NB4 (cell line): ENCODE measurements around the gene RGS10.

Experiments used
- MYC ChIP-seq: IDR thresholded peaks from 2 replicates; pipeline ENCODE4 v1.6.1; 2011; ENCODE audit warnings: low read depth, low read length
- TF ChIP-seq, protein P1 (sequence below): IDR thresholded peaks from one replicate; pipeline ENCODE4 v1.5.1; 2012; ENCODE audit warnings: low read depth, low read length

DNA sequence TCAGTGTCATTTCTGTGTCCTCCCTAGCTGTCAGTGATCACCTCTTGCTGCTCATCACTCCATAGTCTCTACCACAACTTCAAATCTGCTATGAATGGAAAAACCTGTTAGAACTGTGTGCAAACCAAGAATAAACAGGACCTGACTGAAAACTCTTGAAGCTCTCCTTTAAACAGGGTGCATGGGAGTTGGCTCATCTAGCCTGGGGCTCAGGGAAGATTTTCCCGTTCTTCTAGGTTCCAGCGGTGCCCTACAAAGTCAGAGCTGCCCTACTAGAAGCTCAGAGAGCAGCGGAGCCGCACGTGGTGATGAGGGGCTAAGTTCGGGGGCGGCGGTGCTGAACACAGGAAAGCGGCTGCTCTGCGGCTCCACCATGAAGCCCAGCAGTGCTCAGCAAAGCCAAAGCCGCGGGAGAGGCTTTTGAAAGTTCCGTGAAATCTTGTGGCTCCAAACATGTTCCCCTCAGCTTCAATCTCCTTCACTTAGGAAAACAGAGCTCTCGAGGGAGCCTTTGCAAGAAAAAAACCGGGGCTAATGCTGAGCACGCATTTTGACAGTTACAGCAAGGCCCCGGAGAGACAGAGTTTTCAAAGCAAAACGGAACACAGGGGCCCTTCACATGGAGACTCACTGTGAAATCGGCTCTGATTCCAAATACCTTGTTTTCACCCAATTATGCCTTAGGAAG lies 30.5 kb downstream of the RGS10 start:
- TF ChIP-seq MYC, result no peak
- TF ChIP-seq, protein P1, sequence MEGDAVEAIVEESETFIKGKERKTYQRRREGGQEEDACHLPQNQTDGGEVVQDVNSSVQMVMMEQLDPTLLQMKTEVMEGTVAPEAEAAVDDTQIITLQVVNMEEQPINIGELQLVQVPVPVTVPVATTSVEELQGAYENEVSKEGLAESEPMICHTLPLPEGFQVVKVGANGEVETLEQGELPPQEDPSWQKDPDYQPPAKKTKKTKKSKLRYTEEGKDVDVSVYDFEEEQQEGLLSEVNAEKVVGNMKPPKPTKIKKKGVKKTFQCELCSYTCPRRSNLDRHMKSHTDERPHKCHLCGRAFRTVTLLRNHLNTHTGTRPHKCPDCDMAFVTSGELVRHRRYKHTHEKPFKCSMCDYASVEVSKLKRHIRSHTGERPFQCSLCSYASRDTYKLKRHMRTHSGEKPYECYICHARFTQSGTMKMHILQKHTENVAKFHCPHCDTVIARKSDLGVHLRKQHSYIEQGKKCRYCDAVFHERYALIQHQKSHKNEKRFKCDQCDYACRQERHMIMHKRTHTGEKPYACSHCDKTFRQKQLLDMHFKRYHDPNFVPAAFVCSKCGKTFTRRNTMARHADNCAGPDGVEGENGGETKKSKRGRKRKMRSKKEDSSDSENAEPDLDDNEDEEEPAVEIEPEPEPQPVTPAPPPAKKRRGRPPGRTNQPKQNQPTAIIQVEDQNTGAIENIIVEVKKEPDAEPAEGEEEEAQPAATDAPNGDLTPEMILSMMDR, result no peak
